MM.1S (cell line): ENCODE measurements around the gene C16orf54.

Experiments used
- DNase-seq: peaks from one replicate; pipeline ENCODE4 v3.0.0-alpha.2; 2015
- H2AFZ ChIP-seq: fragments of 300-600 bp; sonication (generic); 2 replicates; pipeline ENCODE4 v1.6.0; 2016; ENCODE audit warnings: antibody characterized with exemption, low read length
- H3F3A ChIP-seq: fragments of 300-600 bp; sonication (generic); 2 replicates; pipeline ENCODE4 v1.6.1; 2016; ENCODE audit warnings: mild to moderate bottlenecking, antibody characterized with exemption, low read length, moderate library complexity, mixed read lengths; ENCODE audit not compliant: insufficient read depth
- H3K27ac ChIP-seq: fragments of 300-600 bp; sonication (generic); 2 replicates; pipeline ENCODE4 v1.5.1; 2016; ENCODE audit warnings: mild to moderate bottlenecking, low read length
- H3K27me3 ChIP-seq: fragments of 300-600 bp; sonication (generic); replicated peaks from 2 replicates; pipeline ENCODE4 v1.6.0; 2016; ENCODE audit warnings: low read length; ENCODE audit not compliant: insufficient read depth
- H3K36me3 ChIP-seq: fragments of 300-600 bp; sonication (generic); replicated peaks from 2 replicates; pipeline ENCODE4 v1.6.1; 2016; ENCODE audit warnings: mild to moderate bottlenecking, low read length, mixed read lengths; ENCODE audit not compliant: insufficient read depth
- H3K4me1 ChIP-seq: fragments of 300-600 bp; sonication (generic); 2 replicates; pipeline ENCODE4 v1.6.1; 2016; ENCODE audit warnings: low read length, mixed read lengths
- H3K4me2 ChIP-seq: fragments of 300-600 bp; sonication (generic); 2 replicates; pipeline ENCODE4 v1.6.0; 2016; ENCODE audit warnings: low read depth, low read length
- H3K4me3 ChIP-seq: fragments of 300-600 bp; sonication (generic); 2 replicates; pipeline ENCODE4 v1.5.1; 2016; ENCODE audit warnings: low read length, mixed read lengths
- H3K79me2 ChIP-seq: fragments of 300-600 bp; sonication (generic); 2 replicates; pipeline ENCODE4 v1.6.1; 2016; ENCODE audit warnings: mixed run types, low read length, mixed read lengths
- H3K9ac ChIP-seq: fragments of 300-600 bp; sonication (generic); 2 replicates; pipeline ENCODE4 v1.6.1; 2016; ENCODE audit warnings: low read length, mixed read lengths
- H3K9me2 ChIP-seq: fragments of 300-600 bp; sonication (generic); replicated peaks from 2 replicates; pipeline ENCODE4 v1.6.1; 2016; ENCODE audit warnings: mild to moderate bottlenecking, low read length, mixed read lengths; ENCODE audit not compliant: insufficient read depth
- H3K9me3 ChIP-seq: fragments of 300-600 bp; sonication (generic); replicated peaks from 2 replicates; pipeline ENCODE4 v1.6.1; 2016; ENCODE audit warnings: mild to moderate bottlenecking, low read length, mixed read lengths; ENCODE audit not compliant: insufficient read depth
- H4K20me1 ChIP-seq: fragments of 300-600 bp; sonication (generic); 2 replicates; pipeline ENCODE4 v1.6.1; 2016; ENCODE audit warnings: mild to moderate bottlenecking, low read length, moderate library complexity, mixed read lengths; ENCODE audit not compliant: insufficient read depth
- EZH2 ChIP-seq: fragments of 300-600 bp; sonication (generic); optimal IDR thresholded peaks from 2 replicates; pipeline ENCODE3; 2017; ENCODE audit warnings: low read depth, mild to moderate bottlenecking, antibody characterized with exemption, low read length, mixed read lengths
- EZH2phosphoT487 ChIP-seq: fragments of 300-600 bp; sonication (generic); IDR thresholded peaks from 2 replicates; pipeline ENCODE4 v1.6.1; 2018; ENCODE audit warnings: antibody characterized with exemption, low read length
- TF ChIP-seq, protein P1 (sequence below): fragments of 300-600 bp; sonication (generic); IDR thresholded peaks from 2 replicates; pipeline ENCODE4 v1.5.1; 2016; ENCODE audit warnings: antibody characterized with exemption, low read length, mixed read lengths

The C16orf54 gene

DNA sequence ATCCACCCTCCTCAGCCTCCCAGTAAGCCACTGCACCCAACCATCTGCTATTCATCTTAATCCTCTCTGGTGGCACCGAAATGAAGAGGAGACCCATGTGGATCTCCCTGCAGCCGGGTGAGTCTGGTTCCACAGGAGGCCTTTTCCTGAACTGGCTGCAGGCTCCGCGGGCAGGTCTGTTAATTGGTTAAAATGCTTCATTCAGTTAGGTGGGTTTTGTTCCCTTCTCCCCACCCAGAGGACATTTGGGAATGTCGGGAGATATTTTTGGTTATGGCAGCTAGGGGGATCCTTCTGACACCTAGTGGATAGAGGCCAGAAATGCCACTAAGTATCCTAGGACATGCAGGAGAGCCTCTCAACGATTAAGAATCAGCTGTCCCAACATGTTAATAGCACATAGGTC is 16.7 kb downstream of the C16orf54 start:
- Histone ChIP-seq H2AFZ (no peak overlapping the region), H3K27ac (no peak overlapping the region), H3K9me2 (no peaks in the 10 kb centered on the region), H3K9ac (no peak overlapping the region), H3K4me3 (no peak overlapping the region), H3K27me3 (no peaks in the 10 kb centered on the region), H3K4me1 (peaks cover 13% of the 10 kb centered on the region), H3K36me3 (no peaks in the 10 kb centered on the region), H3K79me2 (no peaks in the 10 kb centered on the region), H4K20me1 (no peaks in the 10 kb centered on the region), H3F3A (peaks cover 30% of the 10 kb centered on the region), H3K4me2 (no peak overlapping the region), H3K9me3 (no peaks in the 10 kb centered on the region)
- TF ChIP-seq, protein P1, sequence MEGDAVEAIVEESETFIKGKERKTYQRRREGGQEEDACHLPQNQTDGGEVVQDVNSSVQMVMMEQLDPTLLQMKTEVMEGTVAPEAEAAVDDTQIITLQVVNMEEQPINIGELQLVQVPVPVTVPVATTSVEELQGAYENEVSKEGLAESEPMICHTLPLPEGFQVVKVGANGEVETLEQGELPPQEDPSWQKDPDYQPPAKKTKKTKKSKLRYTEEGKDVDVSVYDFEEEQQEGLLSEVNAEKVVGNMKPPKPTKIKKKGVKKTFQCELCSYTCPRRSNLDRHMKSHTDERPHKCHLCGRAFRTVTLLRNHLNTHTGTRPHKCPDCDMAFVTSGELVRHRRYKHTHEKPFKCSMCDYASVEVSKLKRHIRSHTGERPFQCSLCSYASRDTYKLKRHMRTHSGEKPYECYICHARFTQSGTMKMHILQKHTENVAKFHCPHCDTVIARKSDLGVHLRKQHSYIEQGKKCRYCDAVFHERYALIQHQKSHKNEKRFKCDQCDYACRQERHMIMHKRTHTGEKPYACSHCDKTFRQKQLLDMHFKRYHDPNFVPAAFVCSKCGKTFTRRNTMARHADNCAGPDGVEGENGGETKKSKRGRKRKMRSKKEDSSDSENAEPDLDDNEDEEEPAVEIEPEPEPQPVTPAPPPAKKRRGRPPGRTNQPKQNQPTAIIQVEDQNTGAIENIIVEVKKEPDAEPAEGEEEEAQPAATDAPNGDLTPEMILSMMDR = peak; percentile 63
- TF ChIP-seq EZH2 = no peak
- peak; percentile 38 for DNase-seq

DNA sequence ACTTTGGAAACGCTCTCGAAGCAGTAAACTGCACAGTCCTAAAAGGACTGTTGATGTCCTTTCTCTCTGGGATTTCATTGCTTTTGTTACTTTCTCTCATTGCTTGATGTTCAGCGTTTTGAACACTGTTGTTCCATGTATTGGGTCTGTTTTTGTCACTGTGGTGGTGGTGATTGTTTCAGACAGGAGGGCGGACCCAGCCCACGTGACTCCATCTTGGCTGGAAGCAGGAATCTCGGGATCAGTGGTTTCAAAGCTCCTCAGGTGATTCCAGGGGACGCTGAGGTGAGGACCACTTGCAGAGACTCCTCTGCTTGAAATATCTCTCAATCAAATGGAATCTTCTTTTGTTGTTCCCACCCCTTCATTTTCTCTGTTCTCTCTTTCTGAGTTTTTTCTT is 18.3 kb downstream of the C16orf54 start:
- DNase-seq = no peak
- Histone ChIP-seq H3K36me3 (no peaks in the 10 kb centered on the region), H3K27ac (no peak overlapping the region), H2AFZ (no peak overlapping the region), H4K20me1 (no peaks in the 10 kb centered on the region), H3K79me2 (no peaks in the 10 kb centered on the region), H3K9me3 (no peaks in the 10 kb centered on the region), H3K4me2 (no peak overlapping the region), H3K9me2 (no peaks in the 10 kb centered on the region), H3F3A (peaks cover 23% of the 10 kb centered on the region), H3K4me3 (no peak overlapping the region), H3K27me3 (no peaks in the 10 kb centered on the region), H3K9ac (no peak overlapping the region), H3K4me1 (peaks cover 6% of the 10 kb centered on the region)
- TF ChIP-seq EZH2phosphoT487 = no peak
- no peak for TF ChIP-seq EZH2
- TF ChIP-seq, protein P1 = no peak

GRCh38 chr16:29726845-29727377 is 18.9 kb downstream of the C16orf54 start:
- Histone ChIP-seq H3K4me1 (peaks cover 4% of the 10 kb centered on the region; the same call in 1 of the 2 replicates), H4K20me1 (no peaks in the 10 kb centered on the region), H3K27me3 (no peaks in the 10 kb centered on the region), H2AFZ (no peak overlapping the region), H3K4me3 (no peak overlapping the region), H3K36me3 (no peaks in the 10 kb centered on the region), H3K9me3 (no peaks in the 10 kb centered on the region), H3K4me2 (no peak overlapping the region), H3F3A (peaks cover 17% of the 10 kb centered on the region), H3K9me2 (no peaks in the 10 kb centered on the region), H3K79me2 (no peaks in the 10 kb centered on the region), H3K9ac (no peak overlapping the region), H3K27ac (no peak overlapping the region)
- DNase-seq = no peak
- TF ChIP-seq, protein P1 = no peak
- TF ChIP-seq EZH2 (no peak), EZH2phosphoT487 (no peak)
